GM21619 (cell line): ENCODE measurements around the gene KCTD21.
A peak's percentile ranks its signal among the peaks of the same experiment; 100 is the strongest.

Experiments used
- ATAC-seq: cut with Tn5 transposase; IDR thresholded peaks from one replicate; pipeline ENCODE4 v1.9.1; 2021; ENCODE audit not compliant: unreplicated experiment

The KCTD21 gene

DNA sequence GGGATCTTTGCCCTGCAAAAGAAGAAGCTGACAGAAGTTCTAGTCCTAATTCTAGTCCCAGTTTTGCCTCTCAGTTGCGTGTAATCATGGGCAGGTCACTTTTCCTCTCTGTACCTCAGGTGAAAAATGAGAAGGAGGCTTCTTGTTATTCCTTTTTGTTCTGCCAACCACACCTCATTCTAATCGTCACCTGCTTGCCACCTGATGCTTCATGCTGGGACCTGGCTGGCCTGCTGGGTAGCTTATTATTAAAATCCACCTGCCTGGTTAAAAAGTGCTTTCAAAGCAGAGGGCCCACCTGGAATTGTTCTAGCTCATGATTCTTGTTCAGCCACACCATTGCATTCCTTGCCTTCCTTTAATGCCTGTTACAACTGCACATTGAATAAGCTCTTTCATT is 40.6 kb downstream of the KCTD21 start:
- ATAC-seq: no peak

DNA sequence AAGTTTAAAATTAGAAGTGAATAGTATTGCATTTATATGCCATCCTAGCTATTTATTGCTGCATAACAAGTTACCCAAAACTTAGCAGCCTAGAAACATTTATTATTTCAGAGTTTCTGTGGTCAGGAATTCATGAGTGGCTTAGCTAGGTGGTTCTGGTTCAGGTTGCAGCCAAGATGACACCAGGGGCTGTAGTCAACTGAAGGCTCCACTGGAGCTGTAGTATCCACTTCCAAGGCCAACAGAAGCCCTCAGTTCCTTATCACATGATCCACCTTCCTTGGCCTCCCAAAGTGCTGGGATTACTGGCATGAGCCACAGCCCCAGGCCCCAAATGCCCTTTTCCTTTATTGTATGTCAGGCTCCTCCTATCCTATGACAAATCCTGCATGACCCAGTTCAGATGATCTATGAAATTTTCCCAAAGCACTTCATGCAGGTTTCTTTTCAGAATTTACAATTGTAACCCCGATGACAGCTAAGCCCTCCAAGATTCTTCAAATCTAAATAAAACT is 42.9 kb downstream of the KCTD21 start:
- ATAC-seq: no peak

DNA sequence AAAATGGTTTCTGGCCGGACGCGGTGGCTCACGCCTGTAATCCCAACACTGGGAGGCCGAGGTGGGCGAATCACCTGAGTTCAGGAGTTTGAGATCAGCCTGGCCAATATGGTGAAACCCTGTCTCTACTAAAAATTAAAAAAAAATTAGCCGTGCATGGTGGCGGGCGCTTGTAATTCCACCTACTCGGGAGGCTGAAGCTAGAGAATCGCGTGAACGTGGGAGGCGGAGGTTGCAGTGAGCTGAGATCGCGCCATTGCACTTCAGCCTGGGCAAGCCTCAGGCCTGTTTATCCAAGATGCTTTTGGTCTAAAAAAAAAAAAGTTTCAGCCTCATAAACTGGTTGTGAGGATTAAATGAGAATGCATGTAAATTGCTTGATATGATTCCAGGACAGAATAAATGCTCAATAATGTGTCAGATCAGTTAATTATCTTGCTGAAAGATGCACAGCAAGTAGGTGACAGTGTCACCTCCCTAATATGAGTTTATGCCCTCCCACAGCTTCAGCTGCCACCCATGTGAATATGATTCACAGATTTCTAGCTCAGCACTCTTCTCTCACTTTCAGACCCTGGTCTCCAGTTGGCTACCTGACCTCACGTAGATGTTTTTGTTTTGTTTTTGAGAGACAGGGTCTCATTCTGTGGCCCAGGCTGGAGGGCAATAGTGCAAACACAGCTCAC is 47.9 kb downstream of the KCTD21 start:
- no peak for ATAC-seq

DNA sequence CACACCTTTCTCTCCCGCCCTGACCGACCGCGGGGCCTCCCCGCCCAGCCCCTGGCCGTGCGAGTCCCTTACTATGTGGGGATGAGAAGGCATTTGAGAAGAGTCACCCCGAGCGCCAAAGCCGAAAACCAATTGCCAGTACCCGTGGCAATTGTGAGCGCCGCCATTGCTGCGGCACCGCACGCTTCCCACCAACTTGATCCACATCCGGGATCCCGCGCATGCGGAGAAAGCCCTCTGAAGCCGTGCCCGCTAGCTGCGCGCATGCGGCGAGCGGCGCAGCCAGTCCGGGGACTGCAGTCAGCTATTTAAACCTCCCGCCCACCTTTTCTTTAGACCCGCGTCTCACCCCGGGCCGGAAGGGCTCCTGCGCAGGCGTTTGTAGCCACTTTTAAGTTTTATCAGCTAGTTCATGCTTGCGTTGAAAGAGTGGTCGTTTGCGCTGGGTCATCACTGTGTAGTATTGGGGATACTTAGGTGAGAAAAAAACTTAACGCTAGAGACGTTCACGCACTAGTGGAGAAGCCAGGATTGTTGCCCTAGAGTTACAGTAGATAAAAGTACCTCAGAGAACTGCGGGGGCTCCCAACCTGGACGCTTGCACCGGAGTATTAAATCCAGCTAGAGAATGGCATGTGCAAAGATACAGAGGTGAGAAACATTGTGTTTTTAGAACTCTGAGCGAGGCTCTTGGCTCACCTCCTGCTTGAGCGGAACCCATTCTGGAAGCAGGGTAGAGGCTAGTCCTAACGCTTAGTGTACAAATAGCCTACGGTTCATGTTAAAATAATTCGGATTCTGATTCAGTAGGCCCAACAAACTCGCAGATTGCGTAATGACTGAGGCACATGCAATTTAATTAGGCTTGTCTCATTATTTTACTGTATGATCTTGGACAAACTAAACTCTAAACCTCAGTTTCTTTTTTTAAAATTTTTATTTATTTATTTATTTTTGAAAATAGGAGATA is 48.7 kb downstream of the KCTD21 start, which contains the start of gene ALG8:
TSS of gene ALG8 (minus strand) at position 205 of the 970 bp plus-strand sequence. CDS start at position 167, 38 bp downstream.
- ATAC-seq: peak; percentile 93

DNA sequence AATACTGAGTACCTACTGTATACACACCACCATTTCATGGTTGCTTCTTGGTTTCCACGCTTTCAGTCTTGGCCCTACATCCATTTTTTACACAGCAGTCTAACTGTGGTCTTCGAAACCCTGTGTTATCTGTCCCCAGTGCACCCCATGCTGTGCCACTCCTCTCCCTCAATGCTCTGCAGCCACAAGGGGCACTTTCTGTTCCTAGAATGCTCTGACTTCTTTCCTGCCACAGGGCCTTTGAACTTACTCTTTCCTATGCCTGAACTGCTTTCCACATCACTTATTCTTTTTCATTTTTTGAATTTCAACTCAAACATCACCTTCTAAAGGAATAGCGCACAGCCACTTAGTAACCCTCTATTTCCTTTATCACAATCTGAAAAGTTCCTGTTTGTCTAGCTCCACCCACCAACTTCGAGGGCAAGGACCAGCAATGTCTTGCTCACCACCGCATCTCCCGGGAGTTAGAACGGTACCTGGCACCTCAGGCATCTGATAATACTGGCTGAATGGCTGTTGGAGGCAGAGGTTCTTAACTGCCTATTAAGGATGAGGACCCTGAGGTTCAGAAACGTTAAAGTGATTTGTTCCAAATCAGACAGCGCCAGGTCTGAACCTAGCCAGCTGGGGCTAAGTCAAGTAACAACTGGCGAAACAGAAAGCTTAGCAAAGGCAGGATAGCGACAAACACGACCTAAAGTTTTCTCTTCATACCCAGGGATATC is 49.6 kb downstream of the KCTD21 start:
- ATAC-seq: peak; percentile 11

DNA sequence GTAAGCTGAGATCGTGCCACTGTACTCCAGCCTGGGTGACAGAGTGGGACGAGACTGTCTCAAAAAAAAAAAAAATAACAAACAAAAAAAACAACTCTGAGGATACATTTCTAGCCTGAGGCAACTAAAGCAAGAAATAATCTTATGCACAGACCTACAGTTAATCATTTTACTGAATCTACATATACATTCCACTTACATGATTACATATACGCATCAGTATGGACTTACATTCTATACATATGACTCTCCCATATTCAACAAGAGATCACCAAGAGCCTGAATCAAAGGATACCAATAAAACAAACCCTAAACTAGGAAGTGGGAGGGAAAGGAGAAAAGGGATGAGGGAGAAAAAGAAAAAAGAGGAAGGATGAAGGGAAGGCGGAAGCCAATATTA is 50.1 kb downstream of the KCTD21 start:
- ATAC-seq: no peak

DNA sequence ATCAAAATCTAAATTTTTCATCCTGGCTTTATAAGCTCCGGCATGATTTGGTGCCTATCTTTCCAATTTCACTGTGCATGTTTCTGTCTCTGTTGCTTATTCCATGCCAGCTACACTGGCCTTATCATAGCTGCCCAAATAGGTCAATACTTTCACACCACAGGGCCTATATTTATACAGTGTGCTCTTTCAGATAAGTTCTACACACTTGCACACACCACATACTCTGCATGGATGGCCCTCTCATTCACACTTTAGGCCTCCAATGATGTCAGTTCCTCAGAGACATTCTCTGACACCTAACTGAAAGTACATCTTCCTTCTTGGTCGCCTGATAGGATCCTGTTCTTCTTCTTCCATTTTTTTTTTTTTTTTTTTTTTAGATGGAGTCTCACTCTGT is 56.0 kb downstream of the KCTD21 start:
- no peak for ATAC-seq

DNA sequence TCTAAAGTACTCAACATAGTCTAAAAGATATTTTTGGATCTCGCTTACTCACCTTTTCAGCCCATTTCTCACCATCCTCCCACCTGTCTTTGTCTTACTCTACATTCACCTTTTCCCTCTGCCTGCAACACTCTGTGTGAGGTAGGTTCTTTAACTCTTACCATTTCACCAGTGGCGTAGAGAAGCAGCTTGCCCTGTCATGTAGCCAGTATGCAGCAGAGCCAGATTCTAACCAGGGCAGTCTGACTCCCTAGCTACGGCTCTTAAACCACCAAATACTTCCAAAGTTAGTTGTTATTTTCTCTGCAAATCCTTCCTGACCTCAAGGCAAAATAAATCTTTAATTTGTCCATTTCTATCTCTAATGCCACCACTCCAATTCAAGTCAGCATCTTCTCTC is 56.5 kb downstream of the KCTD21 start:
- ATAC-seq: no peak

DNA sequence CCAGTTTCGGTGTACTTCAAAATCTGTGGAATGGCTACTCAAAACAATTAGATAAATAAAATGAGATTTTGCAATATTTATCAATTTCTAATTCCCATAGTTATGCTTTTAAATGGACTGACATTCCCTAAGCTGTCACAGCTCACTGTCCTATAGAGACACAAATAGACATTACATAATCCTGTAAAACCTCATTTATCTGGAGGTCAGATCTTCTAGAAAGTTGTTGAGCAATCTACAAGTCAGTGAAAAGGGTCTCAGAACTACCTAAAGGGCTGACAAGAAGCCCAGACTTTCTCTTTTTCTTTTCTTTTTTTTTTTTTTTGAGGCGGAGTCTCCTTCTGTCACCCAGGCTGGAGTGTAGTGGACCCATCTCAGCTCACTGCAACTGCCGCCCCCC is 61.0 kb downstream of the KCTD21 start:
- no peak for ATAC-seq
